ENCODE results near the gene CCDC60.

The CCDC60 gene

GRCh38 chr12:119570771-119571170 lies 236.2 kb downstream of the CCDC60 start:
- WGBS (ENCODE audit: insufficient coverage, insufficient read length) = no CpG with 5 or more reads among the region's 6 CpGs
- DNase-seq (ENCODE audit: low read depth, low spot score) = no peak
- H3K9me3 ChIP-seq (ENCODE audit: control insufficient read depth, insufficient read depth, low read length) = no peaks in the 10 kb centered on the region
- no peaks in the 10 kb centered on the region for H3K27me3 ChIP-seq (ENCODE audit: control insufficient read depth, insufficient read depth, low read length)
- no peaks in the 10 kb centered on the region for H3K4me1 ChIP-seq (ENCODE audit: control insufficient read depth, insufficient read depth, low read length)
- no peak overlapping the region for H3K4me3 ChIP-seq (ENCODE audit: low read length)
- no peaks in the 10 kb centered on the region for H3K36me3 ChIP-seq (ENCODE audit: control insufficient read depth, insufficient read depth, low read length)
- no peak overlapping the region for H3K27ac ChIP-seq (ENCODE audit: low read length)

- Histone ChIP-seq H3K27me3 (ENCODE audit: control insufficient read depth, insufficient read depth, low read length) (no peaks in the 10 kb centered on the region), H3K4me1 (ENCODE audit: control insufficient read depth, insufficient read depth, low read length) (no peaks in the 10 kb centered on the region), H3K9me3 (ENCODE audit: control insufficient read depth, insufficient read depth, low read length) (no peaks in the 10 kb centered on the region), H3K27ac (ENCODE audit: low read length) (no peak overlapping the region), H3K36me3 (ENCODE audit: control insufficient read depth, insufficient read depth, low read length) (no peaks in the 10 kb centered on the region), H3K4me3 (ENCODE audit: low read length) (no peak overlapping the region)
- DNase-seq (ENCODE audit: low read depth, low spot score) = no peak
- no CpG with 5 or more reads among the region's 1 CpG for WGBS (ENCODE audit: insufficient coverage, insufficient read length)
Measured at GRCh38 chr12:119573086-119573485, 238.6 kb downstream of the CCDC60 start.

- Histone ChIP-seq H3K4me3 (ENCODE audit: low read length) (no peak overlapping the region), H3K36me3 (ENCODE audit: control insufficient read depth, insufficient read depth, low read length) (no peaks in the 10 kb centered on the region), H3K4me1 (ENCODE audit: control insufficient read depth, insufficient read depth, low read length) (no peaks in the 10 kb centered on the region), H3K27me3 (ENCODE audit: control insufficient read depth, insufficient read depth, low read length) (no peaks in the 10 kb centered on the region), H3K9me3 (ENCODE audit: control insufficient read depth, insufficient read depth, low read length) (no peaks in the 10 kb centered on the region), H3K27ac (ENCODE audit: low read length) (no peak overlapping the region)
- DNase-seq (ENCODE audit: low read depth, low spot score) = no peak
- WGBS (ENCODE audit: insufficient coverage, insufficient read length) = 100% methylated on average over 1 of the region's 1 CpG
Measured at GRCh38 chr12:119574255-119574654, 239.7 kb downstream of the CCDC60 start.

- Histone ChIP-seq H3K36me3 (ENCODE audit: control insufficient read depth, insufficient read depth, low read length) (no peaks in the 10 kb centered on the region), H3K27me3 (ENCODE audit: control insufficient read depth, insufficient read depth, low read length) (no peaks in the 10 kb centered on the region), H3K4me3 (ENCODE audit: low read length) (no peak overlapping the region), H3K4me1 (ENCODE audit: control insufficient read depth, insufficient read depth, low read length) (no peaks in the 10 kb centered on the region), H3K27ac (ENCODE audit: low read length) (no peak overlapping the region), H3K9me3 (ENCODE audit: control insufficient read depth, insufficient read depth, low read length) (no peaks in the 10 kb centered on the region)
- no CpG with 5 or more reads among the region's 8 CpGs for WGBS (ENCODE audit: insufficient coverage, insufficient read length)
- no peak for DNase-seq (ENCODE audit: low read depth, low spot score)
Measured at GRCh38 chr12:119576118-119576810, 241.7 kb downstream of the CCDC60 start.

GRCh38 chr12:119576915-119577314 lies 242.4 kb downstream of the CCDC60 start:
- no peaks in the 10 kb centered on the region for H3K4me1 ChIP-seq (ENCODE audit: control insufficient read depth, insufficient read depth, low read length)
- WGBS (ENCODE audit: insufficient coverage, insufficient read length) = 100% methylated on average over 1 of the region's 1 CpG
- H3K27me3 ChIP-seq (ENCODE audit: control insufficient read depth, insufficient read depth, low read length) = no peaks in the 10 kb centered on the region
- no peak overlapping the region for H3K27ac ChIP-seq (ENCODE audit: low read length)
- no peaks in the 10 kb centered on the region for H3K36me3 ChIP-seq (ENCODE audit: control insufficient read depth, insufficient read depth, low read length)
- no peak overlapping the region for H3K4me3 ChIP-seq (ENCODE audit: low read length)
- H3K9me3 ChIP-seq (ENCODE audit: control insufficient read depth, insufficient read depth, low read length) = no peaks in the 10 kb centered on the region
- DNase-seq (ENCODE audit: low read depth, low spot score) = no peak

GRCh38 chr12:119578112-119578511 lies 243.6 kb downstream of the CCDC60 start:
- no peaks in the 10 kb centered on the region for H3K36me3 ChIP-seq (ENCODE audit: control insufficient read depth, insufficient read depth, low read length)
- no peak for DNase-seq (ENCODE audit: low read depth, low spot score)
- no peak overlapping the region for H3K27ac ChIP-seq (ENCODE audit: low read length)

GRCh38 chr12:119589097-119589496 lies 254.6 kb downstream of the CCDC60 start:
- Histone ChIP-seq H3K27ac (ENCODE audit: low read length) (no peak overlapping the region), H3K4me3 (ENCODE audit: low read length) (no peak overlapping the region), H3K4me1 (ENCODE audit: control insufficient read depth, insufficient read depth, low read length) (0 out of 2 replicates have a peak, but pooled peaks cover 1% of the 10 kb centered on the region), H3K36me3 (ENCODE audit: control insufficient read depth, insufficient read depth, low read length) (no peaks in the 10 kb centered on the region), H3K27me3 (ENCODE audit: control insufficient read depth, insufficient read depth, low read length) (peaks cover 19% of the 10 kb centered on the region), H3K9me3 (ENCODE audit: control insufficient read depth, insufficient read depth, low read length) (no peaks in the 10 kb centered on the region)
- no peak for DNase-seq (ENCODE audit: low read depth, low spot score)
- no CpG with 5 or more reads among the region's 1 CpG for WGBS (ENCODE audit: insufficient coverage, insufficient read length)

More at GRCh38 chr12:119578112-119578511, 243.6 kb downstream of the CCDC60 start:
- H3K27me3 ChIP-seq (ENCODE audit: control insufficient read depth, insufficient read depth, low read length) = no peaks in the 10 kb centered on the region
- no peak overlapping the region for H3K4me3 ChIP-seq (ENCODE audit: low read length)
- no peaks in the 10 kb centered on the region for H3K9me3 ChIP-seq (ENCODE audit: control insufficient read depth, insufficient read depth, low read length)
- WGBS (ENCODE audit: insufficient coverage, insufficient read length) = no CpG with 5 or more reads among the region's 2 CpGs
- no peaks in the 10 kb centered on the region for H3K4me1 ChIP-seq (ENCODE audit: control insufficient read depth, insufficient read depth, low read length)

GRCh38 chr12:119589634-119590033 lies 255.1 kb downstream of the CCDC60 start:
- peaks cover 25% of the 10 kb centered on the region for H3K27me3 ChIP-seq (ENCODE audit: control insufficient read depth, insufficient read depth, low read length)
- DNase-seq (ENCODE audit: low read depth, low spot score) = no peak
- no peak overlapping the region for H3K4me3 ChIP-seq (ENCODE audit: low read length)
- no peaks in the 10 kb centered on the region for H3K9me3 ChIP-seq (ENCODE audit: control insufficient read depth, insufficient read depth, low read length)
- no peak overlapping the region for H3K27ac ChIP-seq (ENCODE audit: low read length)
- H3K36me3 ChIP-seq (ENCODE audit: control insufficient read depth, insufficient read depth, low read length) = no peaks in the 10 kb centered on the region
- H3K4me1 ChIP-seq (ENCODE audit: control insufficient read depth, insufficient read depth, low read length) = 0 out of 2 replicates have a peak, but pooled peaks cover 1% of the 10 kb centered on the region
- no CpG with 5 or more reads among the region's 4 CpGs for WGBS (ENCODE audit: insufficient coverage, insufficient read length)

Data from iPS DF 6.9 (cell line).